H9 (cell line): ENCODE data around the gene ZFP36L1. TPM values are rescaled to one million over a fixed set of nuclear protein-coding genes. Genes with fewer than 3 reads are reported as not detected.

ENCODE experiments used
- DNase-seq: peaks from one replicate; pipeline ENCODE4 v3.0.0-alpha.2; 2017
- H2AFZ ChIP-seq: one replicate; pipeline ENCODE4 v1.6.1; 2013; ENCODE audit warnings: mild to moderate bottlenecking, low read length, control low read depth, moderate library complexity
- H2AK5ac ChIP-seq: 2 replicates; pipeline ENCODE4 v1.6.1; 2013; ENCODE audit warnings: low read length, control low read depth, mixed read lengths; ENCODE audit not compliant: insufficient read length
- H2BK120ac ChIP-seq: one replicate; pipeline ENCODE4 v1.6.1; 2013; ENCODE audit warnings: low read depth, mild to moderate bottlenecking, low read length, control low read depth, inconsistent platforms; ENCODE audit not compliant: poor library complexity, severe bottlenecking
- H2BK12ac ChIP-seq: 2 replicates; pipeline ENCODE4 v1.6.1; 2013; ENCODE audit warnings: low read length, control low read depth, mixed read lengths, low read depth; ENCODE audit not compliant: insufficient read length
- H2BK15ac ChIP-seq: 2 replicates; pipeline ENCODE4 v1.6.1; 2013; ENCODE audit warnings: low read depth, low read length, control low read depth
- H2BK20ac ChIP-seq: one replicate; pipeline ENCODE4 v1.6.1; 2013; ENCODE audit warnings: low read depth, mild to moderate bottlenecking, low read length, control low read depth, inconsistent platforms; ENCODE audit not compliant: poor library complexity, severe bottlenecking
- H2BK5ac ChIP-seq: 2 replicates; pipeline ENCODE4 v1.6.1; 2013; ENCODE audit warnings: low read length, control low read depth, mixed read lengths; ENCODE audit not compliant: insufficient read length
- H3K14ac ChIP-seq: 2 replicates; pipeline ENCODE4 v1.6.1; 2013; ENCODE audit warnings: low read length, control low read depth; ENCODE audit not compliant: insufficient read depth
- H3K18ac ChIP-seq: 2 replicates; pipeline ENCODE4 v1.6.1; 2013; ENCODE audit warnings: low read depth, mild to moderate bottlenecking, mixed read lengths, low read length, control low read depth; ENCODE audit not compliant: insufficient read length
- H3K23ac ChIP-seq: 2 replicates; pipeline ENCODE4 v1.6.1; 2013; ENCODE audit warnings: low read length, control low read depth, mixed read lengths, low read depth; ENCODE audit not compliant: insufficient read length
- H3K23me2 ChIP-seq: 2 replicates; pipeline ENCODE4 v1.6.1; 2013; ENCODE audit warnings: low read depth, mild to moderate bottlenecking, mixed read lengths, low read length, control low read depth; ENCODE audit not compliant: insufficient read length, poor library complexity, severe bottlenecking
- H3K27ac ChIP-seq: 2 replicates; pipeline ENCODE4 v1.5.1; 2013; ENCODE audit warnings: low read length, control low read depth, mixed read lengths, low read depth; ENCODE audit not compliant: insufficient read length
- H3K27me3 ChIP-seq: 2 replicates; pipeline ENCODE4 v1.6.1; 2013; ENCODE audit warnings: low read length, control low read depth, inconsistent platforms; ENCODE audit not compliant: insufficient read depth
- H3K4ac ChIP-seq: 2 replicates; pipeline ENCODE4 v1.6.1; 2013; ENCODE audit warnings: low read depth, mild to moderate bottlenecking, control low read depth, inconsistent platforms, low read length, moderate library complexity
- H3K4me1 ChIP-seq: 2 replicates; pipeline ENCODE4 v1.6.1; 2013; ENCODE audit warnings: low read length, control low read depth, inconsistent platforms; ENCODE audit not compliant: insufficient read depth
- H3K4me2 ChIP-seq: 2 replicates; pipeline ENCODE4 v1.6.1; 2013; ENCODE audit warnings: low read length, control low read depth, mixed read lengths; ENCODE audit not compliant: insufficient read length, insufficient read depth
- H3K56ac ChIP-seq: 2 replicates; pipeline ENCODE4 v1.6.1; 2013; ENCODE audit warnings: low read depth, mild to moderate bottlenecking, mixed read lengths, low read length, control low read depth; ENCODE audit not compliant: insufficient read length
- H3K79me1 ChIP-seq: 2 replicates; pipeline ENCODE4 v1.6.1; 2013; ENCODE audit warnings: low read depth, mild to moderate bottlenecking, moderate library complexity, low read length, control low read depth, inconsistent platforms; ENCODE audit not compliant: insufficient read depth, poor library complexity, severe bottlenecking
- H3K79me2 ChIP-seq: 2 replicates; pipeline ENCODE4 v1.6.1; 2013; ENCODE audit warnings: low read length, control low read depth, inconsistent platforms; ENCODE audit not compliant: insufficient read depth
- H3K9ac ChIP-seq: 2 replicates; pipeline ENCODE4 v1.6.1; 2013; ENCODE audit warnings: low read length, control low read depth, mixed read lengths; ENCODE audit not compliant: insufficient read length; ENCODE audit errors: extremely low read depth
- H3K9me3 ChIP-seq: one replicate; pipeline ENCODE4 v1.6.1; 2013; ENCODE audit warnings: low read depth, low read length, inconsistent platforms; ENCODE audit not compliant: control insufficient read depth
- H3T11ph ChIP-seq: one replicate; pipeline ENCODE4 v1.6.1; 2013; ENCODE audit warnings: mild to moderate bottlenecking, low read length, control low read depth, inconsistent platforms
- H4K20me1 ChIP-seq: one replicate; pipeline ENCODE4 v1.6.1; 2013; ENCODE audit not compliant: control insufficient read depth, insufficient read length, insufficient read depth
- H4K5ac ChIP-seq: 2 replicates; pipeline ENCODE4 v1.6.1; 2013; ENCODE audit warnings: low read depth, mild to moderate bottlenecking, mixed read lengths, low read length, control low read depth; ENCODE audit not compliant: insufficient read length
- H4K8ac ChIP-seq: replicated peaks from 2 replicates; pipeline ENCODE4 v1.6.1; 2013; ENCODE audit warnings: low read length, control low read depth, mixed read lengths, low read depth; ENCODE audit not compliant: insufficient read length
- H4K91ac ChIP-seq: 2 replicates; pipeline ENCODE4 v1.6.1; 2013; ENCODE audit warnings: low read depth, mild to moderate bottlenecking, moderate library complexity, mixed read lengths, low read length, control low read depth; ENCODE audit not compliant: insufficient read length
- H3K27ac Mint-ChIP-seq, 3 experiments: 2 replicates in 2 of 3; 3 replicates in 1 of 3; pipeline ENCODE4 v1.8.0; 2020 to 2021; ENCODE audit warnings: mixed read lengths in 3 of 3, mild to moderate bottlenecking in 1 of 3, moderate library complexity in 1 of 3
- H3K27me3 Mint-ChIP-seq: 2 replicates; pipeline ENCODE4 v1.8.0; 2021; ENCODE audit warnings: low read depth, mild to moderate bottlenecking, moderate library complexity, mixed read lengths
- H3K36me3 Mint-ChIP-seq, 3 experiments: 2 replicates in 2 of 3; 3 replicates in 1 of 3; pipeline ENCODE4 v1.8.0; 2020 to 2021; ENCODE audit warnings: low read depth in 3 of 3, mixed read lengths in 3 of 3; ENCODE audit not compliant: insufficient read depth in 1 of 3
- H3K4me1 Mint-ChIP-seq, 2 experiments: 2 replicates each; pipeline ENCODE4 v1.8.0; 2020; ENCODE audit warnings: mixed read lengths in 2 of 2
- H3K4me3 Mint-ChIP-seq, 2 experiments: 2 replicates in 1 of 2; 3 replicates in 1 of 2; pipeline ENCODE4 v1.8.0; 2020 to 2021; ENCODE audit warnings: mild to moderate bottlenecking in 2 of 2, mixed read lengths in 2 of 2, moderate library complexity in 1 of 2
- H3K9me3 Mint-ChIP-seq, 2 experiments: 2 replicates in 1 of 2; 3 replicates in 1 of 2; pipeline ENCODE4 v1.8.0; 2020; ENCODE audit warnings: mild to moderate bottlenecking in 2 of 2, mixed read lengths in 2 of 2, moderate library complexity in 1 of 2
- WGBS: extraction: QIAGEN DNeasy Blood & Tissue Kit; methylation state at CpG from one replicate; pipeline ENCODE4 v1.1.7; 2013; ENCODE audit warnings: missing lambda C conversion rate, low lambda C conversion rate, mixed read lengths; ENCODE audit not compliant: insufficient read length; ENCODE audit errors: extremely low coverage; 5-methylcytosine and 5-hydroxymethylcytosine counted together
- total RNA-seq: library from RNA; stranded (reverse); gene quantifications from 2 replicates; pipeline ENCODE4 v1.2.1, GENCODE V29; 2021
- TF ChIP-seq, protein P1 (sequence below): fragments of 200-600 bp; sonication (generic); conservative IDR thresholded peaks from 3 replicates; pipeline ENCODE4 v1.8.0; 2021; ENCODE audit warnings: antibody characterized with exemption, mild to moderate bottlenecking

Gene ZFP36L1
- total RNA-seq, 1 experiment from 2014 or later = 109 TPM

GRCh38 chr14:68792678-68792978, 239 bp downstream of the ZFP36L1 start:
- Histone ChIP-seq H3K79me2 (peaks cover 33% of the 10 kb centered on the region; the same call in 1 of the 2 replicates), H3K9ac (peak overlapping the region; percentile 86), H4K91ac (no peak overlapping the region), H2AFZ (no peak overlapping the region), H4K8ac (no peak overlapping the region), H2BK20ac (no peak overlapping the region), H2BK15ac (no peak overlapping the region), H3K27ac (peak overlapping the region; percentile 93), H3K18ac (peak overlapping the region; percentile 31), H4K5ac (no peak overlapping the region), H3K14ac (peak overlapping the region; percentile 10), H2BK5ac (no peak overlapping the region), H2BK12ac (no peak overlapping the region), H3K23ac (no peak overlapping the region), H3T11ph (peak overlapping the region; percentile 0), H2BK120ac (peak overlapping the region; percentile 70), H3K4me1 (peaks cover 5% of the 10 kb centered on the region; the same call in 1 of the 2 replicates), H4K20me1 (no peaks in the 10 kb centered on the region), H3K4me2 (peak overlapping the region; percentile 73), H3K23me2 (peaks cover 23% of the 10 kb centered on the region), H3K4ac (no peak overlapping the region; the same call in 1 of the 2 replicates), H3K9me3 (no peaks in the 10 kb centered on the region), H3K27me3 (no peaks in the 10 kb centered on the region), H3K56ac (no peak overlapping the region), H2AK5ac (no peak overlapping the region), H3K79me1 (no peaks in the 10 kb centered on the region)
- Mint-ChIP-seq H3K4me3 (peak overlapping the region; percentile 95 to 99), H3K27me3 (peaks cover 4% of the 10 kb centered on the region; the same call in 1 of the 2 replicates), H3K27ac (peak overlapping the region; percentile 99 to 100 (median 100)), H3K4me1 (peaks cover 43 to 58% of the 10 kb centered on the region in 2 experiments), H3K9me3 (peaks cover 9 to 13% of the 10 kb centered on the region in 2 experiments; a peak in 4 of 5 replicates), H3K36me3 (peaks cover 41 to 47% (median 46%) of the 10 kb centered on the region in 3 experiments)
- no CpG with 5 or more reads among the region's 13 CpGs for WGBS
- TF ChIP-seq, protein P1, sequence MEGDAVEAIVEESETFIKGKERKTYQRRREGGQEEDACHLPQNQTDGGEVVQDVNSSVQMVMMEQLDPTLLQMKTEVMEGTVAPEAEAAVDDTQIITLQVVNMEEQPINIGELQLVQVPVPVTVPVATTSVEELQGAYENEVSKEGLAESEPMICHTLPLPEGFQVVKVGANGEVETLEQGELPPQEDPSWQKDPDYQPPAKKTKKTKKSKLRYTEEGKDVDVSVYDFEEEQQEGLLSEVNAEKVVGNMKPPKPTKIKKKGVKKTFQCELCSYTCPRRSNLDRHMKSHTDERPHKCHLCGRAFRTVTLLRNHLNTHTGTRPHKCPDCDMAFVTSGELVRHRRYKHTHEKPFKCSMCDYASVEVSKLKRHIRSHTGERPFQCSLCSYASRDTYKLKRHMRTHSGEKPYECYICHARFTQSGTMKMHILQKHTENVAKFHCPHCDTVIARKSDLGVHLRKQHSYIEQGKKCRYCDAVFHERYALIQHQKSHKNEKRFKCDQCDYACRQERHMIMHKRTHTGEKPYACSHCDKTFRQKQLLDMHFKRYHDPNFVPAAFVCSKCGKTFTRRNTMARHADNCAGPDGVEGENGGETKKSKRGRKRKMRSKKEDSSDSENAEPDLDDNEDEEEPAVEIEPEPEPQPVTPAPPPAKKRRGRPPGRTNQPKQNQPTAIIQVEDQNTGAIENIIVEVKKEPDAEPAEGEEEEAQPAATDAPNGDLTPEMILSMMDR = no peak
- no peak for DNase-seq
